ENCODE data around the gene PI16. TPM values are rescaled to one million over a fixed set of nuclear protein-coding genes. Genes with fewer than 3 reads are reported as not detected.

The PI16 gene
- total RNA-seq, 1 experiment from 2014 or later, result 0.83 TPM

GRCh38 chr6:36920049-36920448 lies 34.5 kb upstream of the PI16 start:
- no peak for TF ChIP-seq CTCF (conservative IDR thresholded peaks at IDR 0.05)
- TF ChIP-seq EZH2 (IDR thresholded peaks at IDR 0.05; ENCODE audit: low read depth), result no peak
- Histone ChIP-seq H3K36me3 (ENCODE audit: low read depth) (peaks cover 36% of the 10 kb centered on the region; the same call in 1 of the 2 replicates), H3K9me3 (ENCODE audit: insufficient read depth, low read depth) (no peaks in the 10 kb centered on the region), H4K20me1 (ENCODE audit: insufficient read depth) (no peaks in the 10 kb centered on the region), H3K79me2 (ENCODE audit: low read depth) (no peaks in the 10 kb centered on the region), H3K4me2 (peak overlapping the region; percentile 21), H3K27me3 (ENCODE audit: insufficient read depth, low read depth) (no peaks in the 10 kb centered on the region), H3F3A (ENCODE audit: insufficient read depth, low read depth) (peaks cover 15% of the 10 kb centered on the region), H3K4me3 (no peak overlapping the region), H3K9me2 (ENCODE audit: insufficient read depth) (no peaks in the 10 kb centered on the region), H3K4me1 (replicated peaks; ENCODE audit: insufficient read depth) (peaks cover 29% of the 10 kb centered on the region), H2AFZ (no peak overlapping the region), H3K27ac (peak overlapping the region; percentile 48)
- peak; percentile 18 to 76 for DNase-seq
- no TSS peak for BruUV-seq (replicated peaks)
- CTCF ChIA-PET, result no interaction called here
- intact Hi-C loops (cut with micrococcal nuclease; ENCODE audit: unreplicated experiment), result no loop called here
- POLR2A ChIA-PET (ENCODE audit: unreplicated experiment), result interaction anchor here (0.6 kb wide), 1 partner anchor 17 kb away, joined by 3 read pairs; no protein-coding TSS in a partner anchor

GRCh38 chr6:36920546-36920945 lies 34.0 kb upstream of the PI16 start:
- H3K9me3 ChIP-seq (ENCODE audit: insufficient read depth, low read depth), result no peaks in the 10 kb centered on the region
- peaks cover 11% of the 10 kb centered on the region for H3F3A ChIP-seq (ENCODE audit: insufficient read depth, low read depth)
- H3K79me2 ChIP-seq (ENCODE audit: low read depth), result no peaks in the 10 kb centered on the region
- peak overlapping the region; percentile 48 for H3K27ac ChIP-seq
- H2AFZ ChIP-seq, result no peak overlapping the region
- no peaks in the 10 kb centered on the region for H3K27me3 ChIP-seq (ENCODE audit: insufficient read depth, low read depth)
- DNase-seq, result no peak
- intact Hi-C loops (cut with micrococcal nuclease; ENCODE audit: unreplicated experiment), result no loop called here
- peaks cover 35% of the 10 kb centered on the region; the same call in 1 of the 2 replicates for H3K36me3 ChIP-seq (ENCODE audit: low read depth)
- H3K9me2 ChIP-seq (ENCODE audit: insufficient read depth), result no peaks in the 10 kb centered on the region
- CTCF ChIA-PET, result no interaction called here
- no peaks in the 10 kb centered on the region for H4K20me1 ChIP-seq (ENCODE audit: insufficient read depth)
- no peak overlapping the region for H3K4me3 ChIP-seq
- POLR2A ChIA-PET (ENCODE audit: unreplicated experiment), result no interaction called here
- peaks cover 29% of the 10 kb centered on the region for H3K4me1 ChIP-seq (replicated peaks; ENCODE audit: insufficient read depth)
- no TSS peak for BruUV-seq (replicated peaks)
- no peak for TF ChIP-seq EZH2 (IDR thresholded peaks at IDR 0.05; ENCODE audit: low read depth)
- TF ChIP-seq CTCF (conservative IDR thresholded peaks at IDR 0.05), result no peak
- peak overlapping the region; percentile 21 for H3K4me2 ChIP-seq

GRCh38 chr6:36924131-36924530 lies 30.4 kb upstream of the PI16 start:
- H3K4me1 ChIP-seq (replicated peaks; ENCODE audit: insufficient read depth), result peaks cover 25% of the 10 kb centered on the region
- H3K79me2 ChIP-seq (ENCODE audit: low read depth), result no peaks in the 10 kb centered on the region
- ChIA-PET POLR2A (ENCODE audit: unreplicated experiment) (interaction anchor here (0.6 kb wide), 1 partner anchor 87 kb away, joined by 4 read pairs; no protein-coding TSS in a partner anchor), CTCF (no interaction called here)
- no peak overlapping the region for H3K27ac ChIP-seq
- intact Hi-C loops (cut with micrococcal nuclease; ENCODE audit: unreplicated experiment), result no loop called here
- no TSS peak for BruUV-seq (replicated peaks)
- no peaks in the 10 kb centered on the region for H3K9me2 ChIP-seq (ENCODE audit: insufficient read depth)
- no peaks in the 10 kb centered on the region for H3K27me3 ChIP-seq (ENCODE audit: insufficient read depth, low read depth)
- TF ChIP-seq EZH2 (IDR thresholded peaks at IDR 0.05; ENCODE audit: low read depth) (no peak), CTCF (conservative IDR thresholded peaks at IDR 0.05) (no peak)
- no peaks in the 10 kb centered on the region for H4K20me1 ChIP-seq (ENCODE audit: insufficient read depth)
- no peak for DNase-seq
- peaks cover 11% of the 10 kb centered on the region for H3F3A ChIP-seq (ENCODE audit: insufficient read depth, low read depth)
- no peak overlapping the region for H2AFZ ChIP-seq
- peaks cover 27% of the 10 kb centered on the region; the same call in 1 of the 2 replicates for H3K36me3 ChIP-seq (ENCODE audit: low read depth)
- H3K4me3 ChIP-seq, result no peak overlapping the region
- no peaks in the 10 kb centered on the region for H3K9me3 ChIP-seq (ENCODE audit: insufficient read depth, low read depth)
- H3K4me2 ChIP-seq, result no peak overlapping the region
